Activated CD8-positive, alpha-beta memory T cell treated with anti-CD3 and anti-CD28 coated beads, Interleukin-2, amount 50 U/mL, for 48 hours (primary cell): ENCODE results near the gene EFNB3.

Experiments used
- DNase-seq: peaks from one replicate; pipeline ENCODE4 v3.0.0-alpha.2; 2020

The EFNB3 gene

GRCh38 chr17:7720125-7720524 lies 15.1 kb downstream of the EFNB3 start:
- DNase-seq, result no peak

GRCh38 chr17:7721612-7722011 lies 16.6 kb downstream of the EFNB3 start:
- no peak for DNase-seq

- DNase-seq, result no peak
Measured at GRCh38 chr17:7727886-7728285, 22.9 kb downstream of the EFNB3 start.

- no peak for DNase-seq
Measured at GRCh38 chr17:7729816-7730215, 24.8 kb downstream of the EFNB3 start.

GRCh38 chr17:7732981-7733539 lies 28.1 kb downstream of the EFNB3 start:
- no peak for DNase-seq

GRCh38 chr17:7737601-7738000 lies 32.6 kb downstream of the EFNB3 start:
- DNase-seq, result no peak

GRCh38 chr17:7739746-7740145 lies 34.7 kb downstream of the EFNB3 start:
- no peak for DNase-seq

GRCh38 chr17:7740481-7741001 lies 35.5 kb downstream of the EFNB3 start:
- no peak for DNase-seq

- no peak for DNase-seq
Measured at GRCh38 chr17:7742729-7743128, 37.7 kb downstream of the EFNB3 start.

GRCh38 chr17:7744416-7744815 lies 39.4 kb downstream of the EFNB3 start:
- no peak for DNase-seq

- DNase-seq, result no peak
Measured at GRCh38 chr17:7745748-7746470, 40.9 kb downstream of the EFNB3 start.

- no peak for DNase-seq
Measured at GRCh38 chr17:7747635-7748071, 42.7 kb downstream of the EFNB3 start.

- no peak for DNase-seq
Measured at GRCh38 chr17:7748076-7748775, 43.2 kb downstream of the EFNB3 start.

- DNase-seq, result no peak
Measured at GRCh38 chr17:7750321-7750821, 45.4 kb downstream of the EFNB3 start.

- no peak for DNase-seq
Measured at GRCh38 chr17:7754656-7755055, 49.7 kb downstream of the EFNB3 start.

GRCh38 chr17:7755095-7755890 lies 50.3 kb downstream of the EFNB3 start:
- DNase-seq, result no peak

- DNase-seq, result no peak
Measured at GRCh38 chr17:7756968-7757367, 52.0 kb downstream of the EFNB3 start.
